Omental fat pad (tissue), 4 donors: ENCODE results near the gene PLXNA1. TPM values are rescaled to one million over a fixed set of nuclear protein-coding genes. Genes with fewer than 3 reads are reported as not detected.

Experiments
- ATAC-seq: fragments of 150-250 bp; one replicate; pipeline ENCODE4 v1.9.1; 2016; ENCODE audit warnings: mild to moderate bottlenecking, moderate library complexity; ENCODE audit not compliant: low FRiP score
- DNase-seq: peaks from one replicate; pipeline ENCODE4 v3.0.0-alpha.2; 2019; ENCODE audit warnings: low spot score
- total RNA-seq, 4 donors: library from RNA; depleted of rRNA; stranded (reverse); fragments of >200 nt; gene quantifications; one replicate each; pipeline ENCODE4 v1.1.0, GENCODE V29; 2016
- TF ChIP-seq, protein P1 (sequence below), 3 donors: fragments of 450-650 bp; IDR thresholded peaks; one replicate each; pipeline ENCODE4 v1.5.1; 2016 to 2017; ENCODE audit warnings: antibody characterized with exemption in 3 of 3, mild to moderate bottlenecking in 3 of 3, moderate library complexity in 2 of 3

The PLXNA1 gene
- total RNA-seq, 4 donors from 2014 or later, result 21.7 to 56.4 (median 37.3) TPM

DNA sequence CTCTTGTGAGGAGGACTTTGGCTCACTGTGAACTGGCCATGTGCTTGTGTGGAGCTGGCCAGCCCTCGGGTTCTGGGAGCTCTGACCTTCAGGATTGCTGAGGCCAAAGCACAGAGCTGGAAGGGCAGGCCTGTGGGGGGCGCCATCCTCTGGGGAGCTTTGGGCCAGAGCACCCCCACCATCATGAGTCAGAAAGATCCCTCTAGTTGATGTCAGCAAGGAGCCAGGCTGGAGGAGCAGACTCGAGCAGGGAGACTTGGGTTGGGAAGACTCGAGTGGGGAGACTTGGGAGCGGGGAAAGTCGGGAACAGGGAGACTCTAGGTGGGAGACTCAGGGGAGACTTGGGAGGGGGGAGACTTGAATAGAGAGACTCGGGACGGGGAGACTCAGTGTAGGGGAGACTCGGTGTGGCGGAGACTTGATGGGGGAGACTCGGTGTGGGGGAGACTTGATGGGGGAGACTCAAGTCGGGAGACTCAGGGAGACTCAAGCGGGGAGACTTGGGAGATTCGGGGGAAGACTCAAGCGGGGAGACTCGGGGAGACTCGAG lies 37.7 kb upstream of the PLXNA1 start:
- no peak for DNase-seq
- ATAC-seq, result no peak
- TF ChIP-seq, protein P1, sequence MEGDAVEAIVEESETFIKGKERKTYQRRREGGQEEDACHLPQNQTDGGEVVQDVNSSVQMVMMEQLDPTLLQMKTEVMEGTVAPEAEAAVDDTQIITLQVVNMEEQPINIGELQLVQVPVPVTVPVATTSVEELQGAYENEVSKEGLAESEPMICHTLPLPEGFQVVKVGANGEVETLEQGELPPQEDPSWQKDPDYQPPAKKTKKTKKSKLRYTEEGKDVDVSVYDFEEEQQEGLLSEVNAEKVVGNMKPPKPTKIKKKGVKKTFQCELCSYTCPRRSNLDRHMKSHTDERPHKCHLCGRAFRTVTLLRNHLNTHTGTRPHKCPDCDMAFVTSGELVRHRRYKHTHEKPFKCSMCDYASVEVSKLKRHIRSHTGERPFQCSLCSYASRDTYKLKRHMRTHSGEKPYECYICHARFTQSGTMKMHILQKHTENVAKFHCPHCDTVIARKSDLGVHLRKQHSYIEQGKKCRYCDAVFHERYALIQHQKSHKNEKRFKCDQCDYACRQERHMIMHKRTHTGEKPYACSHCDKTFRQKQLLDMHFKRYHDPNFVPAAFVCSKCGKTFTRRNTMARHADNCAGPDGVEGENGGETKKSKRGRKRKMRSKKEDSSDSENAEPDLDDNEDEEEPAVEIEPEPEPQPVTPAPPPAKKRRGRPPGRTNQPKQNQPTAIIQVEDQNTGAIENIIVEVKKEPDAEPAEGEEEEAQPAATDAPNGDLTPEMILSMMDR (IDR thresholded peaks at IDR 0.05), result no peak

DNA sequence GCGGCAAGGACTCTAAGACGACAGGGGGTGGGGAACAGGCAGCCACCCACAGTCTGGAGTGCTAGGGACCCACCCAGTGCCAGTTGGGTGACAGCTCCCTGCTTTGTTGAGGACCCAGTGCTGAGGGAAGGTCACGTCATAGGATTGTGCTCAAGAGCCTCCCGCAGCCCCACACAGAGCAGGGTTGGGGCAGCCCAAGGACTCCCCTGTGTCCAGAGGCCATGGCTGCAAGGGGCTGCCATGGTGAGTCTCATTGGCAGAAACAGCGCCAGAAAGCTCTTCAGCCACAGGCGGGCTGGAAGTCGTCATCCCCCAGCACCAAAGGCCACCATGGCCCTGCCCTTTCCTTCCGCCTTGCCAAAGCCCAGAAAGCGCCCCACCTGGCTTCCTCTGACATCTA lies 37.0 kb upstream of the PLXNA1 start:
- no peak for ATAC-seq
- TF ChIP-seq, protein P1 (IDR thresholded peaks at IDR 0.05), result no peak
- no peak for DNase-seq

DNA sequence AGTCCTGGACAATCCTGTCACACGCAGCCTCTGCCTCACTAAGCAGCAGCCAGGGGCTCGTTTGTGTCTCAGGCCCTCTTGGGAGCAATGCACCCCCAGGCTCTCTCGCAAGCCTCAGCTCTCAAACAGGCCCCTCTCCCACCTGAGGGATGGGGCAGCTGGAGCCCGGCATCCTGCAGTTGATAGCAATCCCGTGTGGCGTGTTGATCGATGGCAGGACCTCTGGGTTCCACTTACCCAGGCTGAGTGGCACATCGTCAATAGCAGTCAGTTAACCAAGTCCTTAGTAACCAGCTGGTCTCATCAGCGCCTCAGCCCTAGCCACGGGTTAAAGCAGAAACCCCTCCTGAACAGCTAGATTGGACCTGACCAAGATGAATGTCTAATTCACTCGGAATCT lies 36.5 kb upstream of the PLXNA1 start:
- no peak for DNase-seq
- no peak for ATAC-seq
- TF ChIP-seq, protein P1 (IDR thresholded peaks at IDR 0.05), result no peak

DNA sequence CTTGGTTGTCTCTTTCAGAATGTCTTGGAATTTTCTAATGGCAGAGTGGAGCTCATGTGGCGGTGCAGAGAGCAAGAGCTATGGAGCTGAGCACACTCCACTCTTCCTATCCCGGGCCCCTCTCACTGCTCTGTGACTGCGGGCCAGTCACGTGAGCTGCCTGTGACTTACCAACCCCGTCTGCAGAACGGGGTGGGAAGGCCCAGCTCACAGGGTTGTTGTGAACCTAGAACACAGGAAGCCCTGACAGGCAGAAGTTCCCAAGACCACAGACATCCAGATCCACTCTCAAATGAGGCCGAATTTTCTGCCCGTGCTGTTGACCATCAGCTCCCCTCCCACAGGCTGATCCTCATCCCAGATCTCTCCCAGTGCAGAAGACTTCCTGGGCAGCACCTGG lies 35.5 kb upstream of the PLXNA1 start:
- DNase-seq, result no peak
- no peak for ATAC-seq

DNA sequence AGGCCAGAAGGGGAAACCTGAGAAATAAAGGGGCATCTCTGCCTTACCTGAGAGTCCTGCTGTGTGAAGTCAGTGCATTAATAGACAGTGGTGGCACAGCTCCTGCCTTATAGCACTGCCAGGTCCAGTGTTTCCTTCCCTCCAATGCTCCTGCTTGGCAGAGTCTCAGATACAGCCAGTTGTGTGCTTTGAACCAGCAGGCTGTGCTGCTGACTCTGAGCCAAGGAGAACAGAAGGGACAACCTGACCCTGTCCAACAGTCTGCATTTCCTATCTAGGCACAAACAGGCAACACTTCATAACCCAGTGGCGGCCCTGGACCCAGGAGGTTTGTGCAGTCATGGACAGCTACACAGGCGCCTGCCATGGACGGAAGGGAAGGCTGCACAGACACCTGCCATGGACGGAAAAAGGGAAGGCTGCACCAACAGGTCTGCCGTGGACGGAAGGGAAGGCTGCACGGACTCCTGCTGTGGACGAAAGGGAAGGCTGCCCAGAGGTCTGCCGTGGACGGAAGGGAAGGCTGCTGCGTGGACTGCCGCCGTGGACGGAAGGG lies 33.9 kb upstream of the PLXNA1 start:
- TF ChIP-seq, protein P1 (IDR thresholded peaks at IDR 0.05), result no peak
- no peak for ATAC-seq
- DNase-seq, result no peak

More for the DNA sequence above, 35.5 kb upstream of the PLXNA1 start:
- TF ChIP-seq, protein P1 (IDR thresholded peaks at IDR 0.05), result no peak

DNA sequence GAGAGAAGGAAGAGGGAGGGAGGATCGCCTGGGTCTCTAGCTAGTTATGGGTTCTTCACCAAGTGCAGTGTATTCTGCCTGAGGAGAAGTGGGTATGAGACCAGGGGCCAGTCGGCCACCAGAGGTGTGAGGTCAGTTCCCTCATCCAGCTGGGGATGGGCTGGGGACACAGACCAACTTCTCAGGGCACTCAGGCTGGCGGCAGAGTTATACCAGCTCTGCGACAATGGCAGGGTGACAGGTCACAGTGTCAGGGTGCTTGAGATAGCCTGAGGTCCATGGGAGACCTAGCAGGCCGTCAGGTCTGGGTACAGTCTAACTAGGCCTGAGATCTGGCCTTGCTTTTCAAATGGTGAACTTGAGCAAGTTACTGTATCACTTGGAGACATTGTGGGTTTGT lies 31.4 kb upstream of the PLXNA1 start:
- DNase-seq (no peak), ATAC-seq (no peak)
- TF ChIP-seq, protein P1 (IDR thresholded peaks at IDR 0.05), result no peak

DNA sequence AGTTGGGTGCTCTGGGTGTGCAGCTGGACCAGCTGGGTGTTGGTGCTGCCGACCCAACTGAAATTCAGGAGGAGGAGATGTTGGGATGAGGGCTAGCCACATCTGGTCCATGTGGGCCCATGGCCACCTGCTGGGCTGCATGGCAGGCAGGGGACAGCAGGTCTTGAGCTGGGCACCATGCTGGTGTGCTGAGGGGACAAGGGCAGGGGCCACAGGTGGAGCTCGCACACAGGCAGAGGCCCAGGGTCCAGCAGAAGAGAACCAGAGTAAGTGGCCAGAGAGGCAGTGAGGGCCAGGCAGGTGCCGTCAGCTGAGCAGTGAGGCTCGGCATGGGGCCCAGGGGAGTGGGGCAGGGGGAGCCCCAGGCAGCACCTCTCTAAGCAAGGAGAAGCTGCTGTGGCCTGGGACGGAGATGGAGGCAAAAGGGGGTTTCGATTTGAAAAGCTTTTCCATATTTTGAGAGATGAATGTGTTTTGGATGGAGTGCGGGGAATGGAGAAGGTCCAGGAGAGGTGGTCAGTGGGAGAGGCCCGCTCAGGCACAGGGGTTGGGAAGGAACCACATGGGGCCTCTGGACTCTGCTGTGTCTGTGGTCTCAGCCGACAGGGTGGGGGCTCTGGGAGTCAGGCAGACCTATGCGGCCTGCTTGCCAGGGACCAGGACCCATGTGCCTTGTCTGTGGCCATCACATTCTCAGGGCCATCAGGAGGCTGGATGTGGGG lies 30.5 kb upstream of the PLXNA1 start:
- ATAC-seq (no peak), DNase-seq (no peak)
- TF ChIP-seq, protein P1 (IDR thresholded peaks at IDR 0.05), result no peak
